ENCODE results near the gene NCOA6. TPM values are rescaled to one million over a fixed set of nuclear protein-coding genes. Genes with fewer than 3 reads are reported as not detected.
A peak's percentile ranks its signal among the peaks of the same experiment; 100 is the strongest.

Gene NCOA6
- polyA plus RNA-seq, 1 donor from 2014 or later = 13.0 TPM

DNA sequence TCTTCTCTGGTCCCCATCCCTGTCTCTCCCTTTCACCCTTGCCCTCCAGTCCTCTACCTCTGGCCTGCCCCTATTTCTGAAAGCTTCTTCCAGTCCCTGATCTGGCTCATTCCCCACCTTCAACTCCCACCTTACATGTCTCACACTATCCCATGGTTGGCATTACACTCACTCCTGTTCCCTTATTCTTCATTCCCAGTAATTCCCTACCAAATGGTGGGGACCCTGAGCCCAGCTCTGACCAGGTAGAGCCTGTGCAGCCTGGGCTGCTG is 114.9 kb downstream of the NCOA6 start:
- Histone ChIP-seq H3K27ac (ENCODE audit: low read length) (no peak overlapping the region), H3K4me3 (ENCODE audit: low read length) (no peak overlapping the region), H4K20me1 (ENCODE audit: insufficient read depth) (no peaks in the 10 kb centered on the region), H3K9me2 (ENCODE audit: insufficient read depth, low read length) (no peaks in the 10 kb centered on the region), H2AFZ (ENCODE audit: low read depth, low read length) (no peak overlapping the region), H3K79me2 (replicated peaks; ENCODE audit: insufficient read depth, low read length) (peaks cover 10% of the 10 kb centered on the region), H3K9ac (ENCODE audit: low read length) (peak overlapping the region; percentile 45), H3K27me3 (ENCODE audit: insufficient read depth, low read depth, low read length) (peaks cover 4% of the 10 kb centered on the region), H3K9me3 (ENCODE audit: low read length) (no peaks in the 10 kb centered on the region), H3F3A (ENCODE audit: insufficient read depth, low read length, poor library complexity, severe bottlenecking) (no peaks in the 10 kb centered on the region), H3K4me2 (ENCODE audit: low read length) (no peak overlapping the region), H3K36me3 (ENCODE audit: insufficient read depth, low read length) (peaks cover 14% of the 10 kb centered on the region)
- TF ChIP-seq POLR2AphosphoS5 (IDR thresholded peaks at IDR 0.05) (peak; percentile 5), MXI1 (conservative IDR thresholded peaks at IDR 0.05; ENCODE audit: poor library complexity, severe bottlenecking) (no peak), EP300 (conservative IDR thresholded peaks at IDR 0.05; ENCODE audit: poor library complexity, severe bottlenecking) (no peak)
- TF ChIP-seq, protein P1, sequence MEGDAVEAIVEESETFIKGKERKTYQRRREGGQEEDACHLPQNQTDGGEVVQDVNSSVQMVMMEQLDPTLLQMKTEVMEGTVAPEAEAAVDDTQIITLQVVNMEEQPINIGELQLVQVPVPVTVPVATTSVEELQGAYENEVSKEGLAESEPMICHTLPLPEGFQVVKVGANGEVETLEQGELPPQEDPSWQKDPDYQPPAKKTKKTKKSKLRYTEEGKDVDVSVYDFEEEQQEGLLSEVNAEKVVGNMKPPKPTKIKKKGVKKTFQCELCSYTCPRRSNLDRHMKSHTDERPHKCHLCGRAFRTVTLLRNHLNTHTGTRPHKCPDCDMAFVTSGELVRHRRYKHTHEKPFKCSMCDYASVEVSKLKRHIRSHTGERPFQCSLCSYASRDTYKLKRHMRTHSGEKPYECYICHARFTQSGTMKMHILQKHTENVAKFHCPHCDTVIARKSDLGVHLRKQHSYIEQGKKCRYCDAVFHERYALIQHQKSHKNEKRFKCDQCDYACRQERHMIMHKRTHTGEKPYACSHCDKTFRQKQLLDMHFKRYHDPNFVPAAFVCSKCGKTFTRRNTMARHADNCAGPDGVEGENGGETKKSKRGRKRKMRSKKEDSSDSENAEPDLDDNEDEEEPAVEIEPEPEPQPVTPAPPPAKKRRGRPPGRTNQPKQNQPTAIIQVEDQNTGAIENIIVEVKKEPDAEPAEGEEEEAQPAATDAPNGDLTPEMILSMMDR (IDR thresholded peaks at IDR 0.05; ENCODE audit: poor library complexity, severe bottlenecking) = no peak

DNA sequence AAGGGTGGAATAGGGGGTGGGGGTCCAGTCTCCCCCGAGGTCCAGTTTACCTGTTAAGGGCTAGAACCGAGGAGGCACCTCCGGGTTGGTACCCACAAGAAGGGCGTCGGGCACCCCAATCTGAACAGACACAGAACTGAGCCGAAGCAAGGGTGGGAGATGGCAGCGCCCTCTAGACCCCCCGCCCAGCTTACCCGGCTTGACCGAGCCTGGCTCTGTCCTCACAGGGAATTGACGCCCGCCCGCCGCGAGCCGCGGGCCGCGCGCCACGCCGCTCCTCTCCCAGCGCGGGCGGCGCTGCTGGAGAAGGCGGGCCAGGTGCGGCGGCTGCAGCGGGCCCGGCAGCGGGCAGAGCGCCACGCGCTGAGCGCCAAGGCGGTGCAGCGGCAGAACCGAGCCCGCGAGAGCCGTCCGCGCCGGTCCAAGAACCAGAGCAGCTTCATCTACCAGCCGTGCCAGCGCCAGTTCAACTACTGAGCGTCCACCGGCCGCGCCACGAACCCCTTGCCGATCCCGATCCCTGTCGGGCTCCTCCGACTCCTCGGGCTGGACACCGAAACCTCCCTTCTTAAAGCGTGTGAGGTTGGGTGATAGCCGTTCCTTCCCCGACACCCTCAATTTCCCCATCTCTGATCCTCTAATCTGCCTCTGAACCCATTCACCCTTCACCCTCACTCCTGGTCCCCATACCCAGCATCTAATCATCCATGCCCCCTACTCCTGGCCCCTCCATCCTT is 115.5 kb downstream of the NCOA6 start:
- TF ChIP-seq, protein P2, sequence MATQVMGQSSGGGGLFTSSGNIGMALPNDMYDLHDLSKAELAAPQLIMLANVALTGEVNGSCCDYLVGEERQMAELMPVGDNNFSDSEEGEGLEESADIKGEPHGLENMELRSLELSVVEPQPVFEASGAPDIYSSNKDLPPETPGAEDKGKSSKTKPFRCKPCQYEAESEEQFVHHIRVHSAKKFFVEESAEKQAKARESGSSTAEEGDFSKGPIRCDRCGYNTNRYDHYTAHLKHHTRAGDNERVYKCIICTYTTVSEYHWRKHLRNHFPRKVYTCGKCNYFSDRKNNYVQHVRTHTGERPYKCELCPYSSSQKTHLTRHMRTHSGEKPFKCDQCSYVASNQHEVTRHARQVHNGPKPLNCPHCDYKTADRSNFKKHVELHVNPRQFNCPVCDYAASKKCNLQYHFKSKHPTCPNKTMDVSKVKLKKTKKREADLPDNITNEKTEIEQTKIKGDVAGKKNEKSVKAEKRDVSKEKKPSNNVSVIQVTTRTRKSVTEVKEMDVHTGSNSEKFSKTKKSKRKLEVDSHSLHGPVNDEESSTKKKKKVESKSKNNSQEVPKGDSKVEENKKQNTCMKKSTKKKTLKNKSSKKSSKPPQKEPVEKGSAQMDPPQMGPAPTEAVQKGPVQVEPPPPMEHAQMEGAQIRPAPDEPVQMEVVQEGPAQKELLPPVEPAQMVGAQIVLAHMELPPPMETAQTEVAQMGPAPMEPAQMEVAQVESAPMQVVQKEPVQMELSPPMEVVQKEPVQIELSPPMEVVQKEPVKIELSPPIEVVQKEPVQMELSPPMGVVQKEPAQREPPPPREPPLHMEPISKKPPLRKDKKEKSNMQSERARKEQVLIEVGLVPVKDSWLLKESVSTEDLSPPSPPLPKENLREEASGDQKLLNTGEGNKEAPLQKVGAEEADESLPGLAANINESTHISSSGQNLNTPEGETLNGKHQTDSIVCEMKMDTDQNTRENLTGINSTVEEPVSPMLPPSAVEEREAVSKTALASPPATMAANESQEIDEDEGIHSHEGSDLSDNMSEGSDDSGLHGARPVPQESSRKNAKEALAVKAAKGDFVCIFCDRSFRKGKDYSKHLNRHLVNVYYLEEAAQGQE (IDR thresholded peaks at IDR 0.05; ENCODE audit: borderline replicate concordance) = no peak
- TF ChIP-seq TAF1 (IDR thresholded peaks at IDR 0.05; ENCODE audit: low read depth) = no peak
- TF ChIP-seq, protein P1 (IDR thresholded peaks at IDR 0.05; ENCODE audit: poor library complexity, severe bottlenecking) = peak; percentile 36
- no peak for TF ChIP-seq SMC3 (conservative IDR thresholded peaks at IDR 0.05; ENCODE audit: poor library complexity)
- peak; percentile 14 for TF ChIP-seq MXI1 (conservative IDR thresholded peaks at IDR 0.05; ENCODE audit: poor library complexity, severe bottlenecking)
- no peak for TF ChIP-seq POLR2AphosphoS5 (IDR thresholded peaks at IDR 0.05)
- Histone ChIP-seq H3K36me3 (ENCODE audit: insufficient read depth, low read length) (peaks cover 9% of the 10 kb centered on the region), H3K4me3 (ENCODE audit: low read length) (peak overlapping the region; percentile 56), H3K27ac (ENCODE audit: low read length) (no peak overlapping the region), H2AFZ (ENCODE audit: low read depth, low read length) (no peak overlapping the region), H3K9me2 (ENCODE audit: insufficient read depth, low read length) (no peaks in the 10 kb centered on the region), H3K79me2 (replicated peaks; ENCODE audit: insufficient read depth, low read length) (peaks cover 15% of the 10 kb centered on the region), H3K27me3 (ENCODE audit: insufficient read depth, low read depth, low read length) (peaks cover 4% of the 10 kb centered on the region), H3K4me2 (ENCODE audit: low read length) (no peak overlapping the region), H3K9me3 (ENCODE audit: low read length) (no peaks in the 10 kb centered on the region), H4K20me1 (ENCODE audit: insufficient read depth) (no peaks in the 10 kb centered on the region), H3K9ac (ENCODE audit: low read length) (peak overlapping the region; percentile 45), H3F3A (ENCODE audit: insufficient read depth, low read length, poor library complexity, severe bottlenecking) (no peaks in the 10 kb centered on the region)
